Neuronal stem cell (in vitro differentiated cells): ENCODE data around the gene MED13L.

ENCODE experiments used
- DNase-seq: peaks from one replicate; pipeline ENCODE4 v3.0.0-alpha.2; 2013; ENCODE audit warnings: low spot score
- H2AFZ ChIP-seq: one replicate; pipeline ENCODE4 v1.6.1; 2013; ENCODE audit warnings: mild to moderate bottlenecking, low read length, inconsistent platforms
- H2AK5ac ChIP-seq: 2 replicates; pipeline ENCODE4 v1.6.1; 2013; ENCODE audit warnings: low read depth, mild to moderate bottlenecking, inconsistent platforms, low read length, moderate library complexity, mixed read lengths
- H2BK120ac ChIP-seq: 2 replicates; pipeline ENCODE4 v1.6.1; 2013; ENCODE audit warnings: low read depth, mild to moderate bottlenecking, inconsistent platforms, low read length, moderate library complexity, mixed read lengths
- H2BK12ac ChIP-seq: one replicate; pipeline ENCODE4 v1.6.1; 2013; ENCODE audit warnings: low read length, inconsistent platforms
- H2BK15ac ChIP-seq: 2 replicates; pipeline ENCODE4 v1.6.1; 2013; ENCODE audit warnings: mild to moderate bottlenecking, low read length, inconsistent platforms, mixed read lengths
- H2BK5ac ChIP-seq: one replicate; pipeline ENCODE4 v1.6.1; 2013; ENCODE audit warnings: inconsistent platforms, mild to moderate bottlenecking, low read length, moderate library complexity
- H3K14ac ChIP-seq: one replicate; pipeline ENCODE4 v1.6.1; 2013; ENCODE audit warnings: low read length, inconsistent platforms
- H3K18ac ChIP-seq: 2 replicates; pipeline ENCODE4 v1.6.1; 2013; ENCODE audit warnings: low read length, inconsistent platforms
- H3K23ac ChIP-seq: 2 replicates; pipeline ENCODE4 v1.6.1; 2013; ENCODE audit warnings: low read depth, mild to moderate bottlenecking, mixed read lengths, low read length, inconsistent platforms; ENCODE audit not compliant: poor library complexity
- H3K27ac ChIP-seq: replicated peaks from 3 replicates; pipeline ENCODE4 v1.5.1; 2013; ENCODE audit warnings: low read length, inconsistent platforms
- H3K27me3 ChIP-seq, 3 experiments: 2 replicates each; pipeline ENCODE4 v1.6.1; 2013; ENCODE audit warnings: low read length in 3 of 3, mild to moderate bottlenecking in 2 of 3, inconsistent platforms in 1 of 3, low read depth in 1 of 3, mixed read lengths in 1 of 3, moderate library complexity in 1 of 3; ENCODE audit not compliant: control insufficient read depth in 3 of 3, insufficient read depth in 3 of 3
- H3K36me3 ChIP-seq, 2 donors: replicated peaks in 1 of 2; 2 replicates each; pipeline ENCODE4 v1.6.1; 2013; ENCODE audit warnings: low read length in 2 of 2; ENCODE audit not compliant: control insufficient read depth in 2 of 2, insufficient read depth in 2 of 2
- H3K4ac ChIP-seq: 2 replicates; pipeline ENCODE4 v1.6.1; 2013; ENCODE audit warnings: inconsistent platforms, mild to moderate bottlenecking, low read length, moderate library complexity
- H3K4me1 ChIP-seq, 2 donors: 1 replicate in 1 of 2; 2 replicates in 1 of 2; pipeline ENCODE4 v1.6.1; 2013; ENCODE audit warnings: low read length in 2 of 2, low read depth in 1 of 2; ENCODE audit not compliant: control insufficient read depth in 2 of 2, insufficient read depth in 1 of 2
- H3K4me2 ChIP-seq: one replicate; pipeline ENCODE4 v1.6.1; 2013; ENCODE audit warnings: mild to moderate bottlenecking, low read length, inconsistent platforms; ENCODE audit not compliant: insufficient read depth, poor library complexity, severe bottlenecking
- H3K4me3 ChIP-seq, 2 donors: 2 replicates each; pipeline ENCODE4 v1.5.1; 2013; ENCODE audit warnings: low read length in 2 of 2, mild to moderate bottlenecking in 2 of 2, inconsistent platforms in 1 of 2, moderate library complexity in 1 of 2
- H3K79me1 ChIP-seq: one replicate; pipeline ENCODE4 v1.6.1; 2013; ENCODE audit warnings: low read depth, mild to moderate bottlenecking, inconsistent platforms, low read length, moderate library complexity
- H3K9ac ChIP-seq: one replicate; pipeline ENCODE4 v1.6.1; 2013; ENCODE audit warnings: mild to moderate bottlenecking, low read depth, low read length, inconsistent platforms; ENCODE audit not compliant: poor library complexity
- H3K9me3 ChIP-seq, 2 donors: replicated peaks in 1 of 2; 2 replicates each; pipeline versions ENCODE3 to v1.6.1; 2013; ENCODE audit warnings: low read length in 2 of 2, mild to moderate bottlenecking in 2 of 2, inconsistent platforms in 1 of 2, low read depth in 1 of 2, mixed read lengths in 1 of 2, moderate library complexity in 1 of 2; ENCODE audit not compliant: control insufficient read depth in 2 of 2, insufficient read depth in 1 of 2
- H4K8ac ChIP-seq: one replicate; pipeline ENCODE4 v1.6.1; 2013; ENCODE audit warnings: low read depth, mild to moderate bottlenecking, inconsistent platforms, low read length, moderate library complexity
- H4K91ac ChIP-seq: one replicate; pipeline ENCODE4 v1.6.1; 2013; ENCODE audit warnings: low read length, low read depth, mild to moderate bottlenecking, inconsistent platforms; ENCODE audit not compliant: poor library complexity
- WGBS, 2 donors: extraction: QIAGEN DNeasy Blood & Tissue Kit; methylation state at CpG; one replicate each; pipeline ENCODE4 v1.1.7; 2013; ENCODE audit warnings: missing lambda C conversion rate in 2 of 2, mixed read lengths in 1 of 2; ENCODE audit not compliant: insufficient read length in 2 of 2, insufficient replicate concordance in 1 of 2; ENCODE audit errors: extremely low coverage in 2 of 2; 5-methylcytosine and 5-hydroxymethylcytosine counted together

The MED13L gene

GRCh38 chr12:116169071-116169470 is 108.4 kb downstream of the MED13L start:
- WGBS, 2 donors, result no CpG with 5 or more reads among the region's 1 CpG
- no peak overlapping the region for H3K9ac ChIP-seq

GRCh38 chr12:116166306-116166705 is 111.2 kb downstream of the MED13L start:
- H3K79me1 ChIP-seq, result peaks cover 6% of the 10 kb centered on the region
- H3K4ac ChIP-seq, result no peak overlapping the region
- H3K36me3 ChIP-seq, result no peaks in the 10 kb centered on the region
- no peak overlapping the region for H2BK12ac ChIP-seq
- H3K4me2 ChIP-seq, result no peak overlapping the region
- no peak overlapping the region for H3K14ac ChIP-seq
- H4K91ac ChIP-seq, result no peak overlapping the region
- no peak overlapping the region for H2AK5ac ChIP-seq
- no peak for DNase-seq
- H3K27me3 ChIP-seq, result no peaks in the 10 kb centered on the region
- H2AFZ ChIP-seq, result no peak overlapping the region
- H3K4me3 ChIP-seq, result no peak overlapping the region
- no peak overlapping the region for H3K23ac ChIP-seq
- H4K8ac ChIP-seq, result no peak overlapping the region
- WGBS, 2 donors, result no CpG with 5 or more reads among the region's 5 CpGs
- no peak overlapping the region for H2BK5ac ChIP-seq
- no peak overlapping the region for H3K27ac ChIP-seq
- no peaks in the 10 kb centered on the region for H3K9me3 ChIP-seq
- H3K18ac ChIP-seq, result no peak overlapping the region
- H2BK15ac ChIP-seq, result no peak overlapping the region
- no peak overlapping the region for H3K9ac ChIP-seq
- H2BK120ac ChIP-seq, result no peak overlapping the region
- H3K4me1 ChIP-seq, result peaks cover 3 to 12% of the 10 kb centered on the region in 2 donors

More at GRCh38 chr12:116169071-116169470, 108.4 kb downstream of the MED13L start:
- Histone ChIP-seq H3K18ac (no peak overlapping the region), H2AFZ (no peak overlapping the region), H3K27me3 (no peaks in the 10 kb centered on the region), H2BK15ac (no peak overlapping the region), H3K4me3 (no peak overlapping the region), H3K4me2 (no peak overlapping the region), H2BK5ac (no peak overlapping the region), H4K91ac (no peak overlapping the region), H3K4ac (no peak overlapping the region), H2BK12ac (no peak overlapping the region), H3K36me3 (no peaks in the 10 kb centered on the region), H3K79me1 (peaks cover 6% of the 10 kb centered on the region), H3K27ac (no peak overlapping the region), H4K8ac (no peak overlapping the region), H3K14ac (no peak overlapping the region), H2AK5ac (no peak overlapping the region), H3K9me3 (no peaks in the 10 kb centered on the region), H3K4me1 (peaks cover 7 to 10% of the 10 kb centered on the region in 2 donors), H2BK120ac (no peak overlapping the region), H3K23ac (no peak overlapping the region)
- DNase-seq, result no peak

DNA sequence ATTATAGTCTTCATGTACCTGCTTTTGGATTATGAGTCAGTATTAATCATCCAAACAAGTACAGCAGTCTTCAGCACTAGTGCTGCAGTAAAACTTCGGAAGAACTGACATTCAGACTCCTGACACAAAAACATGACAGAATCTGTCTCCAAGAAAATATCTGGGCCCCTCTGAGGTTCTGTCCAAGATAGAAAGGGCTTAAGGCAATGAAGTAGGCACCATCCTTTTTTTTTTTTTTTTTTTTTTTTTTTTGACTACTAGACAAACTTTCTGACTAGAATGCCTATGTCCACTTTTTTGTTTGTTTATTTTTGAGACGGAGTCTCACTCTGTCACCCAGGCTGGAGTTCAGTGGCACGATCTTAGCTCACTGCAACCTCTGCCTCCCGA is 112.5 kb downstream of the MED13L start:
- Histone ChIP-seq H3K79me1 (peaks cover 4% of the 10 kb centered on the region), H3K23ac (no peak overlapping the region), H3K9ac (no peak overlapping the region), H3K14ac (no peak overlapping the region), H2AFZ (no peak overlapping the region), H3K4ac (no peak overlapping the region), H2BK120ac (no peak overlapping the region), H2BK15ac (no peak overlapping the region), H2BK12ac (no peak overlapping the region), H3K36me3 (no peaks in the 10 kb centered on the region), H3K4me3 (no peak overlapping the region), H3K18ac (no peak overlapping the region), H4K8ac (no peak overlapping the region), H3K9me3 (no peaks in the 10 kb centered on the region), H2AK5ac (no peak overlapping the region), H3K4me1 (peaks cover 5 to 12% of the 10 kb centered on the region in 2 donors), H3K27ac (no peak overlapping the region), H2BK5ac (no peak overlapping the region), H3K4me2 (no peak overlapping the region), H4K91ac (no peak overlapping the region), H3K27me3 (no peaks in the 10 kb centered on the region)
- no CpG with 5 or more reads among the region's 4 CpGs for WGBS, 2 donors
- no peak for DNase-seq

- H2BK12ac ChIP-seq, result no peak overlapping the region
- H3K9ac ChIP-seq, result no peak overlapping the region
- H3K9me3 ChIP-seq, result no peaks in the 10 kb centered on the region
- no CpG with 5 or more reads among the region's 3 CpGs for WGBS, 2 donors
- no peak overlapping the region for H3K4ac ChIP-seq
- no peak overlapping the region for H3K18ac ChIP-seq
- no peak overlapping the region for H2BK5ac ChIP-seq
- no peak overlapping the region for H3K14ac ChIP-seq
- H3K27ac ChIP-seq, result no peak overlapping the region
- no peak overlapping the region for H4K8ac ChIP-seq
- H2BK120ac ChIP-seq, result no peak overlapping the region
- no peaks in the 10 kb centered on the region for H3K36me3 ChIP-seq
- no peak for DNase-seq
- H2BK15ac ChIP-seq, result no peak overlapping the region
- peaks cover 5 to 12% of the 10 kb centered on the region in 2 donors for H3K4me1 ChIP-seq
- H3K4me2 ChIP-seq, result no peak overlapping the region
- no peaks in the 10 kb centered on the region for H3K27me3 ChIP-seq
- no peak overlapping the region for H4K91ac ChIP-seq
- no peak overlapping the region for H2AK5ac ChIP-seq
- no peak overlapping the region for H3K23ac ChIP-seq
- H2AFZ ChIP-seq, result no peak overlapping the region
- no peak overlapping the region for H3K4me3 ChIP-seq
- peaks cover 4% of the 10 kb centered on the region for H3K79me1 ChIP-seq
Measured at GRCh38 chr12:116164250-116165035, 113.0 kb downstream of the MED13L start.
